ENCODE measurements around the gene SUFU. TPM values are rescaled to one million over a fixed set of nuclear protein-coding genes. Genes with fewer than 3 reads are reported as not detected.

The SUFU gene
- total and polyA plus RNA-seq, 2 of the 4 experiments (the other 2 are of a cell fraction) = 2.2 to 11.0 TPM

DNA sequence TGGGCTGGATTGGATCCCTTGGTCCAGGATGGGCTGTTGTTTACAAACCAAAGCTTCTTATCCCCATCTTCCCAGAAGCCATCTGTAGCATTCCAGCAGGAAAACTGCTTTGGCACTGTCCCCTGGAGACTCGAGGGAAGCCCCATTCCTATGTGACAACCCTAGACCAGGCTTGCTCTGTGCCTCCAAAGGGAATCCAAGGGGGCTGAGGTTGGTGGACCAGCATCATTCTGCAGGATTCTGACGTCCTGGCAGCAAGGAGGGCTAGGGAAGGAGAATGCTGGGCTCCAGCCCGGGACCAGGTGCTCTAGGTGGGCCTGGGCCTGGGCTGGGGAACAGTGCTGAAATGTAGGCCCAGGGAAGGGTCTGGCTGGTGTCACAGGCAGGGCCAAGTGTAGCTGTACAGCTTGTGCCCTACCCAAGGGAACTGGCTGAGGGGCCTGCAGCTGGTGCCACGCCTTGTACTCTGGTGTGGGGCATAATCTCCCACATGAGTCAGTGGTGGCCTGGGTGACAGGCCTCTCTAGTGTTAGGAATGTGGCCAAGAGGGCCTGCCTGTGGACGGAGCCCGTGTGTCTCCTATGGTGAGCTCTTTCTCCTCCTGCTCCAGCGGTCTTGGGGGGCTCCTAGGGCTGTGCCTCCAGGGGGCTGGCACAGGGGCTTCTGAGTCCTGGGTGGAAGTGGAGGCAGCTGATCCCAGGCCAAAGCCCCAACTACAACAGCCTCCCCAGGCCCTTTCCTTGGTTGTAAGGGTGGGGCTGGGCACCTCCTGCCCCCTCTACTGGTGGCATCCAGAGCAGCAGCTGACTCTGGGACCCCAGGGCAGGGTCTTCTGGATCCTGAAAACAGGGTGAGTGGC, 165.7 kb downstream of the SUFU start:
- dilution Hi-C loops (cut with HindIII; ENCODE audit: low sequenced_read_pairs, unreplicated experiment) = no loop called here
- 84% methylated on average over 2 of the region's 7 CpGs; no CpG with 5 or more reads in 1 of the 2 experiments for WGBS, 2 experiments (ENCODE audit: extremely low coverage in 2 of 2, insufficient read length in 1 of 2)
- H3K27me3 ChIP-seq (ENCODE audit: control insufficient read depth, insufficient read depth, low read length) = no peaks in the 10 kb centered on the region
- BruUV-seq (replicated peaks) = no TSS peak
- H3K9me1 ChIP-seq (ENCODE audit: insufficient read depth, low read length) = peaks cover 16% of the 10 kb centered on the region
- no peak overlapping the region for H3K56ac ChIP-seq (ENCODE audit: extremely low read depth, insufficient read depth, low read length)
- intact Hi-C loops (cut with micrococcal nuclease) = no loop called here
- 0 out of 2 replicates have a peak overlapping the region, but pooled peaks have one; percentile 38 for H2BK20ac ChIP-seq (ENCODE audit: low read depth, low read length)
- peak overlapping the region; percentile 9 for H2BK5ac ChIP-seq (ENCODE audit: low read depth, low read length, poor library complexity, severe bottlenecking)
- POLR2A ChIA-PET (ENCODE audit: unreplicated experiment) = no interaction called here
- peak; percentile 43 for DNase-seq
- CTCF ChIA-PET = interaction anchor here (0.9 kb wide), 1 partner anchor 9 kb away, joined by 3 read pairs; no protein-coding TSS in a partner anchor
- H3K23ac ChIP-seq (ENCODE audit: low read depth, low read length) = 0 out of 2 replicates have a peak overlapping the region, but pooled peaks have one; percentile 12
- in situ Hi-C loops (cut with MboI; ENCODE audit: low sequenced_read_pairs) = no loop called here
- no peaks in the 10 kb centered on the region for H3K9me3 ChIP-seq (ENCODE audit: control insufficient read depth, insufficient read depth, low read length)
- H4K91ac ChIP-seq (ENCODE audit: insufficient read depth, low read depth, low read length) = peak overlapping the region; percentile 13
- peaks cover 0 to 17% of the 10 kb centered on the region in 2 experiments; a peak in 2 of 4 replicates for H3K79me1 ChIP-seq (ENCODE audit: low read depth in 1 of 2, low read length in 2 of 2)
- H3K36me3 ChIP-seq (ENCODE audit: control insufficient read depth, insufficient read depth, low read length) = no peaks in the 10 kb centered on the region
- peak overlapping the region; percentile 49 for H2AK5ac ChIP-seq (ENCODE audit: low read depth, low read length)
- no peak overlapping the region for H3K27ac ChIP-seq (ENCODE audit: insufficient read depth, low read length)
- no peak overlapping the region for H3K4me3 ChIP-seq (ENCODE audit: insufficient read depth, low read depth, low read length)
- no peak overlapping the region; the same call in 1 of the 2 replicates for H4K5ac ChIP-seq (ENCODE audit: low read depth, low read length)
- no peak overlapping the region for H3K18ac ChIP-seq (ENCODE audit: low read depth, low read length)
- peak overlapping the region in 1 of 2 experiments; percentile 69; a peak in 1 of 4 replicates for H4K8ac ChIP-seq (ENCODE audit: low read depth in 2 of 2, low read length in 2 of 2)
- peak overlapping the region; percentile 70 for H3K4ac ChIP-seq (ENCODE audit: low read depth, low read length)
- H4K20me1 ChIP-seq (ENCODE audit: insufficient read depth, low read length) = no peaks in the 10 kb centered on the region
- H3K14ac ChIP-seq (replicated peaks; ENCODE audit: low read depth, low read length) = no peak overlapping the region; the same call in 1 of the 2 replicates
- H2AFZ ChIP-seq (replicated peaks; ENCODE audit: low read length, poor library complexity) = peak overlapping the region; percentile 71
- H2BK15ac ChIP-seq (ENCODE audit: low read depth, low read length) = peak overlapping the region; percentile 66; the same call in 1 of the 3 replicates
- H3K4me1 ChIP-seq (ENCODE audit: control insufficient read depth, insufficient read depth, low read length) = peaks cover 23% of the 10 kb centered on the region
- H2BK120ac ChIP-seq (ENCODE audit: low read depth, low read length) = peak overlapping the region; percentile 74
- no peak for TF ChIP-seq SMC3 (IDR thresholded peaks at IDR 0.05; ENCODE audit: low read depth, low read length)
- 0 out of 2 replicates have a peak, but pooled peaks have one; percentile 22 for TF ChIP-seq FOS (IDR thresholded peaks at IDR 0.05; ENCODE audit: low read depth, low read length)
- TF ChIP-seq, protein P1, sequence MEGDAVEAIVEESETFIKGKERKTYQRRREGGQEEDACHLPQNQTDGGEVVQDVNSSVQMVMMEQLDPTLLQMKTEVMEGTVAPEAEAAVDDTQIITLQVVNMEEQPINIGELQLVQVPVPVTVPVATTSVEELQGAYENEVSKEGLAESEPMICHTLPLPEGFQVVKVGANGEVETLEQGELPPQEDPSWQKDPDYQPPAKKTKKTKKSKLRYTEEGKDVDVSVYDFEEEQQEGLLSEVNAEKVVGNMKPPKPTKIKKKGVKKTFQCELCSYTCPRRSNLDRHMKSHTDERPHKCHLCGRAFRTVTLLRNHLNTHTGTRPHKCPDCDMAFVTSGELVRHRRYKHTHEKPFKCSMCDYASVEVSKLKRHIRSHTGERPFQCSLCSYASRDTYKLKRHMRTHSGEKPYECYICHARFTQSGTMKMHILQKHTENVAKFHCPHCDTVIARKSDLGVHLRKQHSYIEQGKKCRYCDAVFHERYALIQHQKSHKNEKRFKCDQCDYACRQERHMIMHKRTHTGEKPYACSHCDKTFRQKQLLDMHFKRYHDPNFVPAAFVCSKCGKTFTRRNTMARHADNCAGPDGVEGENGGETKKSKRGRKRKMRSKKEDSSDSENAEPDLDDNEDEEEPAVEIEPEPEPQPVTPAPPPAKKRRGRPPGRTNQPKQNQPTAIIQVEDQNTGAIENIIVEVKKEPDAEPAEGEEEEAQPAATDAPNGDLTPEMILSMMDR (conservative IDR thresholded peaks at IDR 0.05; ENCODE audit: low read depth, low read length) = peak; percentile 14; the same call in 1 of the 2 replicates
- ATAC-seq (ENCODE audit: low read depth) = peak; percentile 40
- H3K9ac ChIP-seq (ENCODE audit: low read depth, low read length) = no peak overlapping the region
- no peak overlapping the region for H3K4me2 ChIP-seq (ENCODE audit: low read depth, low read length)
- H2AK9ac ChIP-seq (replicated peaks; ENCODE audit: low read depth, low read length, poor library complexity) = peak overlapping the region; percentile 73

Data from IMR-90 (cell line).